ENCODE data around the gene WFDC2. TPM values are rescaled to one million over a fixed set of nuclear protein-coding genes. Genes with fewer than 3 reads are reported as not detected.

Gene WFDC2, protein sequence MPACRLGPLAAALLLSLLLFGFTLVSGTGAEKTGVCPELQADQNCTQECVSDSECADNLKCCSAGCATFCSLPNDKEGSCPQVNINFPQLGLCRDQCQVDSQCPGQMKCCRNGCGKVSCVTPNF
- polyA plus RNA-seq (2013, experiment 1 of 2): 56.3 TPM
- 58.1 TPM for polyA plus RNA-seq (2013, experiment 2 of 2)

DNA sequence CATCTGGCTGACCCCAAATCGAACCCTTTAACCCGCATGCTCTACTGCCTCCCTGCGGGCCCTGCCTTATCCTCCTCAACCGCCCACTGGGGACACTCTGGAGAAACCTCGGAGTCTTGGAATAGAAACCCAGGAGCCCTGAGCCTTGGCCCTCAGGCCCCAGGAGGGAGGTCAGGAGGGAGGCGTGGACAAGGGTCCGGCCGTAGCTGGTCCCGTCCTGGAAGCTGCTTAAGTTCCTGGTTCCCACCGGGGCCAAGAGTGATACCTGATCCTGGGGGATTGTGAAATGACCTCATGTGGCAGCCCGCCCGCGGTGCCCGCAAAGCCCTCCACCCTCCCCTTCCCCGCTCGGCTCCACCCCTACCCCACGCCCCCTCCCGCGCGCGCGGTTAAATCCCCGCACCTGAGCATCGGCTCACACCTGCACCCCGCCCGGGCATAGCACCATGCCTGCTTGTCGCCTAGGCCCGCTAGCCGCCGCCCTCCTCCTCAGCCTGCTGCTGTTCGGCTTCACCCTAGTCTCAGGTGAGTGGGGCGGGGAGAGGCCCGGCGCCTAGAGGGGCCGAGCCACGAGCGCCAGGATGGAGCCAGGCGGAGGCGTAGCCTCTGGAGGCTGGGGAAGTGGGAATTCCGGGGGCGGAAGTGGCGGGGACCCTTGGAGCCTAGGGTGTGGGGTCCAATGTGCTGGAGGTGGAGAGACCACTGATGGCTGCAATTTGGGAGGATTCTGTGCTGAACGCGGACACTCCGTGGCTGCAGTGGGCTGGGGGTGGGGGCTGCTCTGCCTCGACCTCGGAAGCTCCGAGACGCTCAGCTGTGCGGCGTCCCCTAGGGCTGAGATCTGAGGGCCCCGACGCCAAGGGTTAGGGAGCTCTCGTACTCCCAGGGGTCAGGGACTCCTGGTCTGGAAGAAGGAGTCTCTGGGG lies at the start of gene WFDC2:
Gene WFDC2, plus strand, starts transcription at position 418 of the 926 bp plus-strand sequence. Its CDS starts 29 bp downstream, at position 447.
- H2BK5ac ChIP-seq (ENCODE audit: low read length): no peak within 1 kb of the TSS
- H3K14ac ChIP-seq (ENCODE audit: low read length): peak within 1 kb of the TSS; percentile 92
- peak within 1 kb of the TSS; percentile 73 for H4K91ac ChIP-seq (ENCODE audit: low read depth, low read length, poor library complexity)
- H2BK120ac ChIP-seq (ENCODE audit: low read depth, low read length): peak within 1 kb of the TSS; percentile 73
- no peak within 1 kb of the TSS for H4K8ac ChIP-seq (ENCODE audit: low read depth, low read length)
- H3K9me3 ChIP-seq (replicated peaks in 1 of 2; ENCODE audit: control insufficient read depth in 2 of 2, insufficient read depth in 1 of 2, low read depth in 1 of 2, low read length in 2 of 2): no peaks in the 10 kb centered on the region
- H3K27ac ChIP-seq (replicated peaks; ENCODE audit: low read length): no peak within 1 kb of the TSS
- H2AK5ac ChIP-seq (ENCODE audit: low read depth, low read length): peak within 1 kb of the TSS; percentile 78
- H2BK12ac ChIP-seq (ENCODE audit: low read length): no peak within 1 kb of the TSS
- H3K4me2 ChIP-seq (ENCODE audit: insufficient read depth, low read length, poor library complexity, severe bottlenecking): peak within 1 kb of the TSS; percentile 95
- WGBS, 2 donors (ENCODE audit: extremely low coverage in 2 of 2, insufficient read length in 2 of 2, insufficient replicate concordance in 1 of 2): no CpG with 5 or more reads among the region's 54 CpGs
- no peak for DNase-seq (ENCODE audit: low spot score)
- peak within 1 kb of the TSS; percentile 83 for H3K9ac ChIP-seq (ENCODE audit: low read depth, low read length, poor library complexity)
- H2AFZ ChIP-seq (ENCODE audit: low read length): peak within 1 kb of the TSS; percentile 83
- peak within 1 kb of the TSS; percentile 93 for H3K18ac ChIP-seq (ENCODE audit: low read length)
- H3K27me3 ChIP-seq (ENCODE audit: control insufficient read depth in 3 of 3, insufficient read depth in 3 of 3, low read depth in 1 of 3, low read length in 3 of 3): peaks cover 0 to 23% (median 11%) of the 10 kb centered on the region in 3 experiments
- H2BK15ac ChIP-seq (ENCODE audit: low read length): peak within 1 kb of the TSS; percentile 97
- peak within 1 kb of the TSS; percentile 71 for H3K23ac ChIP-seq (ENCODE audit: low read depth, low read length, poor library complexity)
- no peaks in the 10 kb centered on the region for H3K79me1 ChIP-seq (ENCODE audit: low read depth, low read length)
- no peaks in the 10 kb centered on the region for H3K36me3 ChIP-seq (replicated peaks in 1 of 2; ENCODE audit: control insufficient read depth in 2 of 2, insufficient read depth in 2 of 2, low read length in 2 of 2)
- H3K4me1 ChIP-seq (ENCODE audit: control insufficient read depth in 2 of 2, insufficient read depth in 1 of 2, low read depth in 1 of 2, low read length in 2 of 2): peaks cover 0 to 2% of the 10 kb centered on the region in 2 donors
- peak within 1 kb of the TSS in 1 of 2 donors; percentile 80 for H3K4me3 ChIP-seq (ENCODE audit: low read length in 2 of 2)
- peak within 1 kb of the TSS; percentile 39 for H3K4ac ChIP-seq (ENCODE audit: low read length)

GRCh38 chr20:45420125-45420524 lies 49.4 kb upstream of the WFDC2 start:
- Histone ChIP-seq H2BK5ac (ENCODE audit: low read length) (no peak overlapping the region), H3K9me3 (replicated peaks in 1 of 2; ENCODE audit: control insufficient read depth in 2 of 2, insufficient read depth in 1 of 2, low read depth in 1 of 2, low read length in 2 of 2) (no peaks in the 10 kb centered on the region), H3K4me1 (ENCODE audit: control insufficient read depth in 2 of 2, insufficient read depth in 1 of 2, low read depth in 1 of 2, low read length in 2 of 2) (peaks cover 3% of the 10 kb centered on the region in 2 donors), H3K4me2 (ENCODE audit: insufficient read depth, low read length, poor library complexity, severe bottlenecking) (no peak overlapping the region), H3K18ac (ENCODE audit: low read length) (no peak overlapping the region), H3K27ac (replicated peaks; ENCODE audit: low read length) (no peak overlapping the region), H2AK5ac (ENCODE audit: low read depth, low read length) (no peak overlapping the region), H3K27me3 (ENCODE audit: control insufficient read depth in 3 of 3, insufficient read depth in 3 of 3, low read depth in 1 of 3, low read length in 3 of 3) (no peaks in the 10 kb centered on the region), H3K36me3 (replicated peaks in 1 of 2; ENCODE audit: control insufficient read depth in 2 of 2, insufficient read depth in 2 of 2, low read length in 2 of 2) (peaks cover 30 to 65% of the 10 kb centered on the region in 2 donors), H4K91ac (ENCODE audit: low read depth, low read length, poor library complexity) (no peak overlapping the region), H3K14ac (ENCODE audit: low read length) (no peak overlapping the region), H2BK12ac (ENCODE audit: low read length) (no peak overlapping the region), H3K23ac (ENCODE audit: low read depth, low read length, poor library complexity) (no peak overlapping the region), H2BK15ac (ENCODE audit: low read length) (no peak overlapping the region), H3K4me3 (ENCODE audit: low read length in 2 of 2) (no peak overlapping the region), H2BK120ac (ENCODE audit: low read depth, low read length) (no peak overlapping the region), H4K8ac (ENCODE audit: low read depth, low read length) (no peak overlapping the region), H3K79me1 (ENCODE audit: low read depth, low read length) (peaks cover 7% of the 10 kb centered on the region), H3K9ac (ENCODE audit: low read depth, low read length, poor library complexity) (peak overlapping the region; percentile 47), H2AFZ (ENCODE audit: low read length) (no peak overlapping the region), H3K4ac (ENCODE audit: low read length) (no peak overlapping the region)
- no peak for DNase-seq (ENCODE audit: low spot score)
- WGBS, 2 donors (ENCODE audit: extremely low coverage in 2 of 2, insufficient read length in 2 of 2, insufficient replicate concordance in 1 of 2): no CpG with 5 or more reads among the region's 8 CpGs

DNA sequence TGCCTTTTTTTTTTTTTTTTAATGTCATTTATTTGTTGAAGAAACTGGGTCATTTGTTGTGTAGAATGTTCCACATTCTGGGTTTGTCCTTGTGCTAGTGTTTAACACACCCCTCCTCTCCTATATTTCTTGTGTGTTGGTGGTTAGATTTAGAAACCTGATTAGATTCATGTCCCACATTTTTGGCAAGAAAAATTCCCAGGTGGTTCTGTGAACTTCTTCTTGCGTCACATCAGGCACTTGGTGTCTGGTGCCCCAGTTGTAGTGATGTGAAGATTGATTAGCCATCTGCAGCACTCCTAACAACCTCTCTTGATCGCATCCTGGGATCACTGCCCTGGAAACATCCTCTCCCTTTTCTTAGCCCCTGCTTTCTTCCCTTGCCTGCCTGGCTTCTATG lies 45.9 kb upstream of the WFDC2 start:
- Histone ChIP-seq H4K8ac (ENCODE audit: low read depth, low read length) (no peak overlapping the region), H3K27ac (replicated peaks; ENCODE audit: low read length) (no peak overlapping the region), H3K36me3 (replicated peaks in 1 of 2; ENCODE audit: control insufficient read depth in 2 of 2, insufficient read depth in 2 of 2, low read length in 2 of 2) (peaks cover 33 to 75% of the 10 kb centered on the region in 2 donors), H3K23ac (ENCODE audit: low read depth, low read length, poor library complexity) (no peak overlapping the region), H2AFZ (ENCODE audit: low read length) (no peak overlapping the region), H3K14ac (ENCODE audit: low read length) (no peak overlapping the region), H2BK120ac (ENCODE audit: low read depth, low read length) (no peak overlapping the region), H3K4ac (ENCODE audit: low read length) (no peak overlapping the region), H3K4me3 (ENCODE audit: low read length in 2 of 2) (peak overlapping the region in 1 of 2 donors; percentile 63), H3K18ac (ENCODE audit: low read length) (no peak overlapping the region), H3K79me1 (ENCODE audit: low read depth, low read length) (no peaks in the 10 kb centered on the region), H3K9me3 (replicated peaks in 1 of 2; ENCODE audit: control insufficient read depth in 2 of 2, insufficient read depth in 1 of 2, low read depth in 1 of 2, low read length in 2 of 2) (no peaks in the 10 kb centered on the region), H3K27me3 (ENCODE audit: control insufficient read depth in 3 of 3, insufficient read depth in 3 of 3, low read depth in 1 of 3, low read length in 3 of 3) (no peaks in the 10 kb centered on the region), H3K4me1 (ENCODE audit: control insufficient read depth in 2 of 2, insufficient read depth in 1 of 2, low read depth in 1 of 2, low read length in 2 of 2) (no peaks in the 10 kb centered on the region), H2BK15ac (ENCODE audit: low read length) (no peak overlapping the region), H2BK12ac (ENCODE audit: low read length) (no peak overlapping the region), H2AK5ac (ENCODE audit: low read depth, low read length) (no peak overlapping the region), H3K4me2 (ENCODE audit: insufficient read depth, low read length, poor library complexity, severe bottlenecking) (no peak overlapping the region), H2BK5ac (ENCODE audit: low read length) (no peak overlapping the region), H3K9ac (ENCODE audit: low read depth, low read length, poor library complexity) (no peak overlapping the region), H4K91ac (ENCODE audit: low read depth, low read length, poor library complexity) (no peak overlapping the region)
- no peak for DNase-seq (ENCODE audit: low spot score)
- WGBS, 2 donors (ENCODE audit: extremely low coverage in 2 of 2, insufficient read length in 2 of 2, insufficient replicate concordance in 1 of 2): no CpG with 5 or more reads among the region's 2 CpGs

- Histone ChIP-seq H3K4me2 (ENCODE audit: insufficient read depth, low read length, poor library complexity, severe bottlenecking) (peak overlapping the region; percentile 31), H2BK5ac (ENCODE audit: low read length) (no peak overlapping the region), H2AFZ (ENCODE audit: low read length) (no peak overlapping the region), H4K8ac (ENCODE audit: low read depth, low read length) (no peak overlapping the region), H3K4me1 (ENCODE audit: control insufficient read depth in 2 of 2, insufficient read depth in 1 of 2, low read depth in 1 of 2, low read length in 2 of 2) (no peaks in the 10 kb centered on the region), H3K9ac (ENCODE audit: low read depth, low read length, poor library complexity) (no peak overlapping the region), H2BK12ac (ENCODE audit: low read length) (no peak overlapping the region), H3K4me3 (ENCODE audit: low read length in 2 of 2) (no peak overlapping the region), H2AK5ac (ENCODE audit: low read depth, low read length) (no peak overlapping the region), H3K27ac (replicated peaks; ENCODE audit: low read length) (no peak overlapping the region), H3K36me3 (replicated peaks in 1 of 2; ENCODE audit: control insufficient read depth in 2 of 2, insufficient read depth in 2 of 2, low read length in 2 of 2) (peaks cover 20 to 56% of the 10 kb centered on the region in 2 donors), H3K18ac (ENCODE audit: low read length) (no peak overlapping the region), H2BK120ac (ENCODE audit: low read depth, low read length) (no peak overlapping the region), H2BK15ac (ENCODE audit: low read length) (no peak overlapping the region), H3K14ac (ENCODE audit: low read length) (no peak overlapping the region), H4K91ac (ENCODE audit: low read depth, low read length, poor library complexity) (no peak overlapping the region), H3K27me3 (ENCODE audit: control insufficient read depth in 3 of 3, insufficient read depth in 3 of 3, low read depth in 1 of 3, low read length in 3 of 3) (no peaks in the 10 kb centered on the region), H3K9me3 (replicated peaks in 1 of 2; ENCODE audit: control insufficient read depth in 2 of 2, insufficient read depth in 1 of 2, low read depth in 1 of 2, low read length in 2 of 2) (no peaks in the 10 kb centered on the region), H3K79me1 (ENCODE audit: low read depth, low read length) (no peaks in the 10 kb centered on the region), H3K23ac (ENCODE audit: low read depth, low read length, poor library complexity) (no peak overlapping the region), H3K4ac (ENCODE audit: low read length) (no peak overlapping the region)
- no peak for DNase-seq (ENCODE audit: low spot score)
- no CpG with 5 or more reads among the region's 17 CpGs for WGBS, 2 donors (ENCODE audit: extremely low coverage in 2 of 2, insufficient read length in 2 of 2, insufficient replicate concordance in 1 of 2)
These were observed 44.0 kb upstream of the WFDC2 start for GRCh38 chr20:45425561-45425960.

All from neuronal stem cell (in vitro differentiated cells).